H1 (cell line): ENCODE measurements around the gene GGT7. TPM values are rescaled to one million over a fixed set of nuclear protein-coding genes. Genes with fewer than 3 reads are reported as not detected.
"Not testable (repeated sequence)": the region's sequence is repeated elsewhere in the genome, so short reads cannot be mapped to it uniquely, and the experiment has no call there.

ENCODE experiments used
- CTCF ChIA-PET: fragments of 300-600 bp; sonication (Branson Sonifier 250); formaldehyde crosslinking; loops from one replicate; lab custom pipeline; 2021; ENCODE audit not compliant: partially characterized antibody; lab: Charles Lee
- POLR2A ChIA-PET: fragments of 300-600 bp; sonication (Branson Sonifier 250); formaldehyde crosslinking; loops from one replicate; lab custom pipeline; 2021; ENCODE audit warnings: inconsistent platforms; ENCODE audit not compliant: partially characterized antibody; lab: Charles Lee
- DNase-seq, 2 experiments: peaks; one replicate each; pipeline versions ENCODE4 v3.0.0 to v3.0.0-alpha.2; 2010 to 2022; ENCODE audit warnings: low spot score in 2 of 2, low read depth in 1 of 2, mixed read lengths in 1 of 2
- FAIRE-seq: peaks from 2 replicates; lab custom pipeline; 2011; peaks lifted over from hg19 to GRCh38; lab: Jason Lieb, UNC
- H2AFZ ChIP-seq: 2 replicates; pipeline ENCODE4 v1.8.1; 2012; ENCODE audit warnings: low read length, inconsistent platforms
- H2AK5ac ChIP-seq: 2 replicates; pipeline ENCODE4 v1.6.1; 2013; ENCODE audit warnings: low read depth, low read length
- H2BK120ac ChIP-seq: replicated peaks from 2 replicates; pipeline ENCODE3; 2013; ENCODE audit warnings: low read depth, low read length, inconsistent platforms
- H2BK12ac ChIP-seq: 2 replicates; pipeline ENCODE4 v1.6.1; 2013; ENCODE audit warnings: low read depth, low read length
- H2BK15ac ChIP-seq: 2 replicates; pipeline ENCODE4 v1.6.1; 2013; ENCODE audit warnings: low read length
- H2BK20ac ChIP-seq: 2 replicates; pipeline ENCODE4 v1.6.1; 2013; ENCODE audit warnings: low read length
- H2BK5ac ChIP-seq: 2 replicates; pipeline ENCODE4 v1.6.1; 2013; ENCODE audit warnings: low read depth, low read length
- H3K14ac ChIP-seq: 2 replicates; pipeline ENCODE4 v1.6.1; 2013; ENCODE audit warnings: inconsistent platforms; ENCODE audit not compliant: insufficient read length
- H3K18ac ChIP-seq: 2 replicates; pipeline ENCODE4 v1.6.1; 2013; ENCODE audit warnings: low read length; ENCODE audit errors: extremely low read depth
- H3K23ac ChIP-seq: 2 replicates; pipeline ENCODE4 v1.6.1; 2013; ENCODE audit warnings: inconsistent platforms; ENCODE audit not compliant: insufficient read length
- H3K23me2 ChIP-seq: 2 replicates; pipeline ENCODE4 v1.6.1; 2013; ENCODE audit warnings: low read depth, low read length
- H3K27ac ChIP-seq: 2 replicates; pipeline ENCODE4 v1.6.1; 2011; ENCODE audit warnings: low read depth, low read length, inconsistent platforms
- H3K27me3 ChIP-seq, 4 experiments: replicated peaks in 1 of 4; 1 replicate in 1 of 4; 2 replicates in 3 of 4; pipeline versions ENCODE4 v1.6.1 to v1.8.1; 2011 to 2013; ENCODE audit warnings: low read length in 3 of 4, mild to moderate bottlenecking in 3 of 4, inconsistent platforms in 2 of 4, mixed read lengths in 2 of 4, moderate library complexity in 1 of 4; ENCODE audit not compliant: control insufficient read depth in 3 of 4, insufficient read depth in 3 of 4; ENCODE audit errors: extremely low read depth in 1 of 4
- H3K36me3 ChIP-seq, 4 experiments: 2 replicates each; pipeline versions ENCODE4 v1.6.1 to v1.8.1; 2011 to 2013; ENCODE audit warnings: mild to moderate bottlenecking in 4 of 4, low read length in 3 of 4, moderate library complexity in 2 of 4, control low read depth in 1 of 4, inconsistent platforms in 1 of 4; ENCODE audit not compliant: insufficient read depth in 4 of 4, control insufficient read depth in 2 of 4
- H3K4ac ChIP-seq: replicated peaks from 2 replicates; pipeline ENCODE3; 2013; ENCODE audit warnings: low read length, low read depth, mixed read lengths, inconsistent platforms; ENCODE audit not compliant: insufficient read length
- H3K4me1 ChIP-seq, 4 experiments: replicated peaks in 1 of 4; 1 replicate in 1 of 4; 2 replicates in 3 of 4; pipeline versions ENCODE4 v1.6.1 to v1.8.1; 2011 to 2013; ENCODE audit warnings: low read length in 3 of 4, inconsistent platforms in 2 of 4, mixed read lengths in 1 of 4; ENCODE audit not compliant: insufficient read depth in 4 of 4, control insufficient read depth in 3 of 4
- H3K4me2 ChIP-seq, 2 experiments: 2 replicates each; pipeline versions ENCODE4 v1.6.1 to v1.8.1; 2011 to 2013; ENCODE audit warnings: low read depth in 2 of 2, low read length in 2 of 2, control low read depth in 1 of 2, inconsistent platforms in 1 of 2, mild to moderate bottlenecking in 1 of 2; ENCODE audit not compliant: insufficient read depth in 1 of 2
- H3K4me3 ChIP-seq, 4 experiments: fragments of 200-600, 300-600 bp in 1 of 4; sonication (generic), shearing (Covaris generic), sonication (Bioruptor Twin) in 1 of 4; 2 replicates each; pipeline versions ENCODE4 v1.5.1 to v1.8.1; 2011 to 2016; ENCODE audit warnings: low read length in 4 of 4, low read depth in 3 of 4, control low read depth in 2 of 4, inconsistent platforms in 2 of 4, mild to moderate bottlenecking in 2 of 4, mixed read lengths in 1 of 4, moderate library complexity in 1 of 4; ENCODE audit not compliant: insufficient read depth in 2 of 4; ENCODE audit errors: extremely low read depth in 1 of 4
- H3K56ac ChIP-seq: replicated peaks from 2 replicates; pipeline ENCODE3; 2013; ENCODE audit warnings: low read depth, mild to moderate bottlenecking, mixed read lengths, low read length, inconsistent platforms; ENCODE audit not compliant: insufficient read length
- H3K79me1 ChIP-seq: 2 replicates; pipeline ENCODE4 v1.6.1; 2013; ENCODE audit warnings: low read depth, low read length, control low read depth
- H3K79me2 ChIP-seq, 2 experiments: 2 replicates each; pipeline versions ENCODE4 v1.6.1 to v1.8.1; 2012 to 2013; ENCODE audit warnings: low read length in 2 of 2, mild to moderate bottlenecking in 2 of 2, inconsistent platforms in 1 of 2; ENCODE audit not compliant: insufficient read depth in 2 of 2, control insufficient read depth in 1 of 2
- H3K9ac ChIP-seq, 4 experiments: replicated peaks in 1 of 4; 1 replicate in 1 of 4; 2 replicates in 3 of 4; pipeline versions ENCODE4 v1.6.1 to v1.8.1; 2011 to 2013; ENCODE audit warnings: low read depth in 3 of 4, low read length in 3 of 4, control low read depth in 2 of 4, mild to moderate bottlenecking in 2 of 4, moderate library complexity in 2 of 4, inconsistent platforms in 1 of 4; ENCODE audit errors: extremely low read depth in 1 of 4
- H3K9me3 ChIP-seq, 2 experiments: 2 replicates each; pipeline versions ENCODE4 v1.6.1 to v1.8.1; 2012 to 2013; ENCODE audit warnings: mild to moderate bottlenecking in 2 of 2, moderate library complexity in 2 of 2, control low read depth in 1 of 2, inconsistent platforms in 1 of 2, low read depth in 1 of 2, low read length in 1 of 2, mixed read lengths in 1 of 2; ENCODE audit not compliant: insufficient read depth in 2 of 2
- H4K20me1 ChIP-seq, 2 experiments: replicated peaks in 1 of 2; 2 replicates each; pipeline versions ENCODE3 to v1.8.1; 2011 to 2013; ENCODE audit warnings: inconsistent platforms in 2 of 2, low read length in 2 of 2, mild to moderate bottlenecking in 1 of 2; ENCODE audit not compliant: insufficient read depth in 2 of 2, control insufficient read depth in 1 of 2
- H4K5ac ChIP-seq: 2 replicates; pipeline ENCODE4 v1.6.1; 2013; ENCODE audit warnings: low read length, low read depth, mixed read lengths, inconsistent platforms; ENCODE audit not compliant: insufficient read length
- H4K8ac ChIP-seq: 2 replicates; pipeline ENCODE4 v1.8.0; 2013; ENCODE audit warnings: mild to moderate bottlenecking, moderate library complexity, low read length, inconsistent platforms; ENCODE audit not compliant: insufficient read depth; ENCODE audit errors: extremely low read depth
- H4K91ac ChIP-seq: replicated peaks from 2 replicates; pipeline ENCODE3; 2013; ENCODE audit warnings: low read length, mixed read lengths, inconsistent platforms; ENCODE audit not compliant: insufficient read length
- WGBS, 2 experiments: shearing (Covaris generic) in 1 of 2; methylation state at CpG; one replicate each; pipeline versions ENCODE4 v1.1.6 to v1.1.7; 2013 to 2015; ENCODE audit warnings: low lambda C conversion rate in 2 of 2, mixed read lengths in 2 of 2, inconsistent platforms in 1 of 2, low coverage in 1 of 2, missing lambda C conversion rate in 1 of 2; ENCODE audit not compliant: insufficient replicate concordance in 2 of 2, insufficient coverage in 1 of 2, insufficient read length in 1 of 2; ENCODE audit errors: extremely low coverage in 1 of 2, missing lambda C conversion rate in 1 of 2; 5-methylcytosine and 5-hydroxymethylcytosine counted together
- polyA plus RNA-seq, 7 experiments: library from polyadenylated mRNA; depleted of rRNA in 3 of 7; stranded (reverse) in 5 of 7; unstranded in 2 of 7; fragments of >200 nt in 5 of 7; fragments of 200-250 nt in 2 of 7; gene quantifications; 1 replicate in 5 of 7; 2 replicates in 1 of 7; 4 replicates in 1 of 7; pipeline versions ENCODE4 v1.2.1 to v1.2.3, GENCODE V29; 2011 to 2013; ENCODE audit warnings: missing spikeins in 2 of 7, mixed read lengths in 2 of 7
- total RNA-seq: library from RNA; stranded (reverse); fragmentation: NEBNext Ultra II Directional; extraction: Animal tissue kit (Norgen Biotek cat#: 25700); gene quantifications from 2 replicates; pipeline ENCODE4 v1.2.1, GENCODE V29; 2021

The GGT7 gene
- total and polyA plus RNA-seq, 2 of the 8 experiments (the other 6 are each of a cell fraction or from before 2014, with no cell fraction given): 20.2 to 25.5 TPM

- H4K91ac ChIP-seq, H3K4ac ChIP-seq, H3K79me2 ChIP-seq, POLR2A ChIA-PET, DNase-seq, H3K14ac ChIP-seq, H2AFZ ChIP-seq, H4K8ac ChIP-seq, FAIRE-seq, H3K36me3 ChIP-seq, H2AK5ac ChIP-seq, H3K18ac ChIP-seq, H3K27me3 ChIP-seq, H3K4me1 ChIP-seq, H2BK120ac ChIP-seq, H3K79me1 ChIP-seq, H3K56ac ChIP-seq, H3K9ac ChIP-seq, H2BK5ac ChIP-seq, H3K27ac ChIP-seq, H3K4me2 ChIP-seq, H4K5ac ChIP-seq, H3K23ac ChIP-seq, H2BK20ac ChIP-seq, H3K9me3 ChIP-seq, H3K23me2 ChIP-seq, H2BK15ac ChIP-seq, H3K4me3 ChIP-seq, H2BK12ac ChIP-seq, H4K20me1 ChIP-seq: not testable (repeated sequence)
- WGBS, 2 experiments: no CpG with 5 or more reads among the region's 26 CpGs
- CTCF ChIA-PET: interaction anchor here (0.6 kb wide), 1 partner anchor 22 kb away, joined by 3 read pairs; the partner anchor contains the start of gene ACSS2
Observed at GRCh38 chr20:34898731-34899130, 26.1 kb upstream of the GGT7 start.

DNA sequence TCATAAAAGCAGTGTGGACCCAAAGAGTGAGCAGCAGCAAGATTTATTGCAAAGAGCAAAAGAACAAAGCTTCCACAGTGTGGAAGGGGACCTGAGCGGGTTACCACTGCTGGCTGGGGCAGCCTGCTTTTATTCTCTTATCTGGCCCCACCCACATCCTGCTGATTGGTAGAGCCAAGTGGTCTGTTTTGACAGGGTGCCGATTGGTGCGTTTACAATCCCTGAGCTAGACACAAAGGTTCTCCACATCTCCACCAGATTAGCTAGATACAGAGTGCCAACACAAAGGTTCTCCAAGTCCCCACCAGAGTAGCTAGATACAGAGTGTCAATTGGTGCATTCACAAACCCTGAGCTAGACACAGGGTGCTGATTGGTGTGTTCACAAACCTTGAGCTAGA is 25.5 kb upstream of the GGT7 start:
- WGBS, 2 experiments: 75% methylated on average over 3 of the region's 3 CpGs; no CpG with 5 or more reads in 1 of the 2 experiments
- H3K23me2 ChIP-seq, H2BK5ac ChIP-seq, FAIRE-seq, H4K5ac ChIP-seq, H4K20me1 ChIP-seq, H3K27ac ChIP-seq, H2BK12ac ChIP-seq, H3K18ac ChIP-seq, H3K27me3 ChIP-seq, H3K23ac ChIP-seq, H2AK5ac ChIP-seq, H3K79me1 ChIP-seq, H3K4me2 ChIP-seq, H3K14ac ChIP-seq, H2BK15ac ChIP-seq, DNase-seq, H3K79me2 ChIP-seq, H3K4me1 ChIP-seq, H4K8ac ChIP-seq, H2BK20ac ChIP-seq, H2BK120ac ChIP-seq, H3K9me3 ChIP-seq, H4K91ac ChIP-seq, H3K36me3 ChIP-seq, H2AFZ ChIP-seq, H3K9ac ChIP-seq, H3K56ac ChIP-seq, H3K4me3 ChIP-seq, H3K4ac ChIP-seq, POLR2A ChIA-PET: not testable (repeated sequence)
- CTCF ChIA-PET: interaction anchor here (0.6 to 0.7 kb wide), 2 partner anchors 22 to 141 kb away, joined by 3 to 6 read pairs; partner anchors contain the start of gene ACSS2
